NCI-H1694 treated with DMSO at 0.1 percent for 48 hours (cell line): ENCODE results near the gene KCNS1.
"Not testable (repeated sequence)": the region's sequence is repeated elsewhere in the genome, so short reads cannot be mapped to it uniquely, and the experiment has no call there.

Experiments used
- DNase-seq: peaks from one replicate; lab custom pipeline; 2025; lab: John Stamatoyannopoulos, UW

KCNS1 gene

GRCh38 chr20:45100563-45101245 lies at the start of gene KCNS1:
Gene KCNS1, minus strand, starts transcription at chr20:45101127. Its CDS starts 1,891 bp downstream, at chr20:45099236.
- no peak for DNase-seq

DNA sequence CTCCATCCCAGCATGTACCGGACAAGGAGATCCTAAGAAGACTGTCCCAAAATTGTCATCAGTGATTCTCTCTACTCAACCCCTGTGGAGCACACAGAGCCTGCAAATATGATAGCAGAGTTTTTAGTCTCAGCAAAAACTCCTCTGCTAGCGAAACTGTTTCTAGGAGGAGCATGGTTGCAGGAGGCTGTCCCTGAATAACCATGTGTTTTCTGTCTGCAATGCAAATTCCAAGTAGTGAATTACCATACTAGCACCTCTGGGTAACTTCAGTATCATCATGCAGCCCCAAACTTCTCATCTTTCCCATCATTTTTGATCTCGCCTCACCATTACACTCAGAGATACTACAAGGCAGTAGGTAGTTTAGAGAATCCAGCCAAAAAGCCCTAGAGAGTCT lies 48.1 kb upstream of the KCNS1 start:
- no peak for DNase-seq

DNA sequence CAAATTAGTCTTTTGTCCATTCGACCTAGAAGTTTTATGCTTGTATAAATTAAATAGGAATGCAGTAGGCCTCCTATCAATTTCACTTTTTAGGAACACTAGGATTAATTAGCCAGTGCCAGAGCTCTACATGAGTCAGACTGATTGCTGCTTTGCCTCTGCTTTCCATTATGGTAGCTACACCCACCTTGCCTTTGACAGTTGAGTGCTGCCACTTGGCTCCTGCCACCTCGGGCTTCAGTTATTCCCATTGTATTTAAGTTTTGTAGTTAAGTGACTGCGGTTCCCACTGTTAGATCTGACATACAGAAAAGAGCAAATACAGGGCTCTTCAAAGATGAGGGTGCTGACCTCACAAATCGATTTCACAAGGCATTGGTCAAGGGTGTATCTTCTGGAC lies 39.9 kb upstream of the KCNS1 start:
- DNase-seq: no peak

DNA sequence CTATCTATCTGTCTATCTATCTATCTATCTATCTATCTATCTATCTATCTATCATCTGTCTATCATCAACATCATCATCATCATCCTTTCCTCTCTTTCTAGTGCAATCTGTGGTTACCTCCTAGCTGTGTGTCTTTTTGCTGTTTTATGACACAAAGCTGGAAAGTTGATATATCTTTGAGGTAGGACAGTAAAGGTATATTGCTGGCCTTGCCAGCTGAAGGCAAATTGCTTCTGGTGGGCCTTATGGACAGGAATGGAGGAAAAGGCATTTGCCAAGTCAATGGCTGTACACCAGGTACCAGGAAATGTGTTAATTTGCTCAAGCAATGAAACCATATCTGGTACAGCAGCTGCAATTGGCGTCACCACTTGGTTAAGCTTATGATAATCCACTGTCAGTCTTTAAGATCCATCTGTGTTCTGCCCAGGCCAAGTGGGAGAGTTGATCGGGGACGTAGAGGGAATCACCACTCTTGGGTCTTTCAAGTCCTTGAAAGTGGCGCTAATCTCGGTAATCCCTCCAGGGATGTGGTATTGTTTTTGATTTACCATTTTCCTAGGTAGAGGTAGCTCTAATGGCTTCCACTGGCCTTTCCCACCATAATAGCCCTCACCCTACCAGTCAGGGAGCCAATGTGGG lies 38.9 kb upstream of the KCNS1 start:
- DNase-seq: not testable (repeated sequence)

GRCh38 chr20:45138561-45139300 lies 37.8 kb upstream of the KCNS1 start:
- DNase-seq: peak; percentile 1

DNA sequence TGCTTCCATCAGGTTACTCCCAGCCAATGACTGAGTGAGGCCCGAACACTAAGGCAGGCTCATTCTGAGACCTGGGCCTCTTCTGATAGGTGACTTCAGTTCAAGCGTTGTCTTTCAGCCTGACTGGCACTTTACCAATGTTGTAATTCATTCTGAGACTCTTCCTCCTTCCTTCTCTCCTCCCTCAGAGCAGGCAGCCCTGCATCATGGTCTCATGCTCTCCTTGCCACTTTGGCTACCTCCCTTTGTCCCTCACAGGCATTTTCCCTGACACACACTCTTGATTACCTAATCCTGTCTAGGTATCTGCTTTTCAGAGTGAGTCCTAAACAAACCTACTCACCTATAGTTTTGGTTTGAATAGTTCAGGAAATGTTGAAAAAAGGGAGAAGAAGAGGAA lies 36.0 kb upstream of the KCNS1 start:
- DNase-seq: no peak

GRCh38 chr20:45128099-45128498 lies 27.2 kb upstream of the KCNS1 start:
- no peak for DNase-seq

DNA sequence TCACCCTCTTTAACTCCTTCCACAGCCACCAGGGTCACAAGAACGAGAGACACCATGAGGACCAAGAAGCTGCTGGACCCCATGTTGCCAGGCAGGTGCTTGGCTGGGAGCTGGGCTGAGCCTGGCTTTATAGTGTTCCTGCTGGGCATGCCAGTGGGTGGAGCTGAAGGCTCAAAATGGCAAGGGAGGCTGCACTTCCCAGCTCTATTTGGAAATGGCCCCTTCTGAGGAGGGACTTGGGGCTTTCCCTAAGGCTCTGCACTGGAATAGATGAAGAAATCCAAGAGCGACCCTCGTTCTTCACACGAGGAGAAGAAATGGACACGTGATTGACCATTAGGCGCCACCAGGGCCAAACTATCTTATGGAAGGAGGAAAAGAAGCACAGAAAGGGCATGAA lies 23.4 kb upstream of the KCNS1 start, which contains the start of gene WFDC12:
WFDC12 (minus strand) TSS at position 101 of the 400 bp plus-strand sequence; CDS start at position 83, 18 bp downstream.
- no peak for DNase-seq

DNA sequence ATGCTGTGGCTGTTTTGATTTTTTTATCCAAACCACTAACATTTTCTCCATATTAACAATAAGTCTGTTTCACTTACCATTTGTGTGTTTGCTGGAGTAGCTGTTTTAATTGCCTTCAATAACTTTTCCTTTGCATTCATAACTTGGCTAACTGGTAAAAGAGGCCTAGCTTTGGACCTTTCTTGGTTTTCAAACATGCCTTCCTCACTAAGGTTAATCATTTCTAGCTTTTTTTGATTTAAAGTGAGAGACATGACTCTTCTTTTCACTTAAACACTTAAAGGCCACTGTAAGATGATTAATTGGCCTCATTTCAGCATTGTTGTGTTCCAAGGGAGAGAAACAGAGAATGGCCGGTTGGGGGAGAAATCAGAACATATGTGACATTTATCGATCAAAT lies 20.5 kb upstream of the KCNS1 start:
- no peak for DNase-seq

- DNase-seq: no peak
Measured at GRCh38 chr20:45119556-45120266, 18.8 kb upstream of the KCNS1 start.

- DNase-seq: no peak
Measured at GRCh38 chr20:45118028-45118427, 17.1 kb upstream of the KCNS1 start.

GRCh38 chr20:45117581-45117980 lies 16.7 kb upstream of the KCNS1 start:
- DNase-seq: no peak

GRCh38 chr20:45115829-45116228 lies 14.9 kb upstream of the KCNS1 start:
- no peak for DNase-seq

GRCh38 chr20:45115386-45115774 lies 14.5 kb upstream of the KCNS1 start:
- DNase-seq: no peak

DNA sequence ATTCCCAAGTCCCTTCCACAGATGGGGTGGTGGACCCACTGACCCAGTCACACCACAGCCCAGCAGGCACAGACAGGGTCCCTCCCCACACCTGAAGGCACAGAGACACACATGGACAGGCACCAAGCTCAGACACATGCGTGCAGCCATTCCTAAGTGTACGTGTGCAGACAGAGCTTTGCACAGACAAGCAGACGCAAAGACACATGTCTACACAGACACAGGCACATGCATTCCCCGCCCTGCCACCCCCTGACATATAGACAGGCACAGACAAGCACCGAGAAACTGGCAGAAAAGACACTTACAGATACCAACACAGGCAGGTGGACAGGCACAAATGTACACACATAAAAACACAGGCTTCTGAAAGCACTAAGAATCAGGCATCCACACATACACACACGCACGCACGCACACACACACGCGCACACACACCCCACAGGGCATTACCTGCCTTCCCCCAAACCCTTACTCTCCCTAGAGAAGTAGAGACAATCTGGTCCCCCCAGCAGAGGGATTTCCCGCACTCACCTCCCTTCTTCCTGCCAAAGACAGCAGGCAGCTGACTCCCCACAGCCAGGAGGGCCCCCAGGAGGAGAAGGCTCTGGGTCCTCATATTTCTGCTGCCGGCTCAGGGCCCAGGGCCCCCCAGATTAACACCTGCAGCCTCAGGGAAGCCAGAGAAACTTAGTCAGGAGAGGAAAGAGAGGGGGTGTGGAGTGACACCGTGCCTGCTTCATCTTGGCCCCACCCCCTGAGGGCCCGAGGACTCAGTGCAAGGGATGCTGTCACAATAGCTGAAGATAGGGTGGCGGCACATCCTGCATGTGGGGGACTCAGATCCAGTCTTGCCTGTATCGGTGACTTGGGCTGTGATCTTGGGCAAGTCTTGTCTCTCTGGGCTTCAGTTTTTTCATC lies 13.8 kb upstream of the KCNS1 start, which contains the start of gene WFDC5:
WFDC5 (minus strand) TSS at position 710 of the 921 bp plus-strand sequence; CDS start at position 619, 91 bp downstream.
- DNase-seq: no peak

DNA sequence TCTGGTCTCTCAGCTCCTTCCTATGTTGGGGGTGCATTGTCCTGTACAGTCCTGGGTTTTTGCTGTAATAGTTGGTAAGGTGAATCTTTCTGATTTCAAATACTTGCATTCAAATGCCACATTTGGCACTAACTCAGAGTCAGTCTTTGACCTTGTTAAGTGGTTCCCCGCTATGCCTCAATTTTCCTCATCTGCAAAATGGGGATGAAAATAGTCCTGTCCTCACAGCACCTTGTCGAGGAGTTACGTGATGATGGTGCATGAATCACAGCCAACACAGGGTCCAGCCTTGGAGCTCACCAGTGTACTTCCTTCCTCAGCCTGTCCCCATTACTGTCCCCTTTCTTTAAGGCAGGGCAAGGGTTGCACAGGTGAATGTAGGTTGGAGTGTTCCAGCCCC lies 12.9 kb upstream of the KCNS1 start:
- no peak for DNase-seq

DNA sequence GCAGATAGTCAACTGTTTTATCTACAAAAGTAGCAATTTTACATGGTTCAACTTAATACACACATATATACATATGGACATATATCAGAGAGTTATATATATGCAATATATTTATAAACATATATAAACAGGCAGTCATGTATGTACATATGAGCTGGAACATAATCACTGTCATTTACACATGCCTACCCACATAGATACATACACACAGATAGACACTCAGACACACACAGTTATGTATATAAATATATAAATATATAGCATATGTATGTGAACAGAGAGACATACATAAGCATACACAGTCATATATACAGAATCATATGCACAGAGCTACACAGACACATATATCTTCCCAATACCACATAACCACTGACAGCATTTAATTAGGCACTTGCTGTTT lies 11.8 kb upstream of the KCNS1 start:
- no peak for DNase-seq

- no peak for DNase-seq
Measured at GRCh38 chr20:45111799-45112471, 11.0 kb upstream of the KCNS1 start.

DNA sequence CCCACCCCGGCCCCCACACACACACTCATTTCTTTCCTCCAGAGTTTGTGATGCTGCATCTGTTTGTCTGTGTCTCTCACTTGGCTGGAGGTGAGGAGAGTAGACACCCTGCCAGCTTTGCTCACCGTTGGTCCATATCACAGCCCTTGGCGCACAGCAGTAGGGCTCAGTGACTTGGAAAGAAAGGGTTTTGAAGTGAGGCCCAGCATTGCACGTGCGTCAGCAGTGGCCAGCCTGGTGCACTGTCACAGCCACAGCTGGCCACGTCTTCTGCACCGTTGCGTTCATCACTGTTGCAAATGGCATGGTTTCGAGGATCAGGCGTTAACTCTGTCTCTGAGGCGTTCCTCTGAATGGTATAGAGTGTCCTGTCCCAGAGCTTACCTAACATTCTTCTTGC lies 10.4 kb upstream of the KCNS1 start:
- DNase-seq: no peak

- no peak for DNase-seq
Measured at GRCh38 chr20:45110301-45110700, 9.4 kb upstream of the KCNS1 start.

- no peak for DNase-seq
Measured at GRCh38 chr20:45109634-45110033, 8.7 kb upstream of the KCNS1 start.
